DOHH2 (cell line): Measurements from ENCODE around the gene COL19A1.

Source experiments
- CTCF ChIP-seq: fragments of 200-600 bp; sonication (generic); IDR thresholded peaks from one replicate; pipeline ENCODE4 v1.5.1; 2014; ENCODE audit warnings: antibody characterized with exemption, mild to moderate bottlenecking, low read depth, low read length; ENCODE audit not compliant: poor library complexity, severe bottlenecking
- EZH2phosphoT487 ChIP-seq: fragments of 200-600 bp; sonication (generic); IDR thresholded peaks from 2 replicates; pipeline ENCODE4 v1.6.1; 2017; ENCODE audit warnings: borderline replicate concordance, mild to moderate bottlenecking, antibody characterized with exemption, low read length, moderate library complexity, mixed read lengths

DNA sequence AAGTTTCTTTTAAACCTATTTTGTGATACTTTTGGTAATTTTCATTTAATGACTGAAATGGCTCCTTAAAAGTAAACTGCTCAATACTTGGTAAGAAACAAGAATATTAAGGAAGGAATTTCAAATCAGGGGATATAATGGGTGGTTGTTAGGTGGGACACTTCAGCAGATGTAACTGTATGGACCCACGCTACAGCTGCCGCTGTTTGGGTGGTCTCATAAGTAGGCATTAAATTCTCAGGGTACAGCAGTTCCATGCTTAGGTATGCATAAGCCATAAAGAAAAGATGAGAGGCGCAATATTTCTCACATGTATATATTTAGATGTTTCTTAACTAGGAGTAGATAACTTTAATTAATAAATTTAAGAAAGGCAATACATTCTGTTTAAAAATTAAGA lies 35.0 kb downstream of the COL19A1 start:
- TF ChIP-seq CTCF = no peak
- TF ChIP-seq EZH2phosphoT487 = no peak
